GM21825 (cell line): ENCODE data around the gene CMTM1.
"Not testable (repeated sequence)": the region's sequence is repeated elsewhere in the genome, so short reads cannot be mapped to it uniquely, and the experiment has no call there.

Experiments used
- ATAC-seq: cut with Tn5 transposase; IDR thresholded peaks from one replicate; pipeline ENCODE4 v1.9.1; 2021; ENCODE audit warnings: mild to moderate bottlenecking, moderate library complexity; ENCODE audit not compliant: unreplicated experiment

Gene CMTM1

GRCh38 chr16:66588981-66589713, 22.9 kb downstream of the CMTM1 start:
- ATAC-seq = no peak

GRCh38 chr16:66590322-66590721, 24.1 kb downstream of the CMTM1 start:
- ATAC-seq = no peak

- ATAC-seq = no peak
Measured at GRCh38 chr16:66591018-66591417, 24.8 kb downstream of the CMTM1 start.

GRCh38 chr16:66592241-66592640, 26.0 kb downstream of the CMTM1 start:
- no peak for ATAC-seq

DNA sequence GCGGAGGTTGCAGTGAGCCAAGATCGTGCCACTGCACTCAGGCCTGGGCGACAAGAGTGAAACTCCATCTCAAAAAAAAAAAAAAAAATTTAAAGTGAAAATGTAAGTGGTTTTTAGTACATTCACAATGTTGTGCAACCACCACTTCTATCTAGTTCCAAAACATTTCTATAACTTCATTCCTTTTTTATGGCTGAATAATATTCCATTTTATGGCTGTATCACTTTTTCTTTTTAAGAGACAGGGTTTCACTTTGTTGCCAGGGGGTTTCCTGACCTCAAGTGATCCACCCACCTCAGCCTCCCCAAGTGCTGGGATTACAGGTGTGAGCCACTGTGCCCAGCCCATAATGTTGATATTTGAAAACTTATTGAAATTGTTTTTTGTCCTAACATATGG, 26.6 kb downstream of the CMTM1 start:
- no peak for ATAC-seq

DNA sequence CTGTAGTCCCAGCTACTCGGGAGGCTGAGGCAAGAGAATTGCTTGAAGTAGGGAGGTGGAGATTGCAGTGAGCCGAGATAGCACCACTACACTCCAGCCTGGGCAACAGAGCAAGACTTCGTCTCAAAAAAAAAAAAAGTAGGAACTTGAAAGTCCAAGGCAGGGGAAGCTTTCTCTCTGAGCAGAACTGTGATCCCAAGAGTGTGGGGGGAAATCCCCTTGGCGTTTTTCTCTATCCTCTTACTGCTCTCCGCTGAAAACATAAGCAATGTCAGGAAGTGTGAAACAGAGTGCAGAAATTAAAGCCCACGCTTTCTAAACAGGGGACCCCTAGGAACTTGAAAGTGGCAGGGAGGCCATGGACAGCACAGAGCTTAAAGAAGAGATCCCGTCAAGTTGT, 28.5 kb downstream of the CMTM1 start:
- ATAC-seq = no peak

GRCh38 chr16:66596559-66596958, 30.3 kb downstream of the CMTM1 start:
- not testable (repeated sequence) for ATAC-seq

DNA sequence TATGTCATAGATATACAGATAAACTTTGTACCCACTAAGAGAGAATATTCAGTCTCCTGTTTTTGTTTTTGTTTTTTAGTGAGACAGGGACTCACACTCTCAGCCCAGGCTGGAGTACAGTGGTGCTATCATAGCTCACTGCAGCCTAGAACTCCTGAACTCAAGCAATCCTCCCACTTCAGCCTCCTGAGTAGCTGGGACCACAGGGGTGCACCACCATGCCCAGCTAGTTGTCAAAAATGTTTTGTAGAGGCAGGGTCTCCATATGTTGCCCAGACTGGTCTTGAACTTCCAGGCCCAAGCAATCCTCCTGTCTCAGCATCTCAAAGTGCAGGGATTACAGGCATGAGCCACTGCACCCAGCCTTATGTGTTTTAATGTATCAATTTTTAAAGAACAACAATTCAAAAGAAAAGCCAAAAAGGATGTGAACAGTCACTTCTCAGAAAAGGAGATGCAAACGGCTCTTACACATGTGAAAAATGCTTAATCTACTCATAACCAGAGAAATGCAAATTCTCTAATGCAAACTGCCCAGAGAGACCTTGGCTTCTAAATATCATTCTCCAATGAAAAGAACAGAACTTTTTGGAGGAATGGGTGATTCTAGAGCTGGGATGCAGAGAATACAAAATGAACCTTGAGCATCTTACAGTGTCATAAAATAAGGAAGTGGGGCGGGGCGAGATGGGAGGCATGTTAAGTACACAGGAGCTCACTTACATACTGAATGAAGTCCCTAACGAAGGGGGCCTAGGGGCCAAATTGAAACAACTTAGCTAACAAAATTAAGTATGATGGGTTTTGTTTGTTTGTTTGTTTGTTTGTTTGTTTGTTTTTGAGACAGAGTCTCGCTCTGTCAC, 31.0 kb downstream of the CMTM1 start:
- ATAC-seq = no peak

GRCh38 chr16:66598111-66598510, 31.9 kb downstream of the CMTM1 start:
- ATAC-seq = no peak

- no peak for ATAC-seq
Measured at GRCh38 chr16:66599726-66600125, 33.5 kb downstream of the CMTM1 start.

GRCh38 chr16:66600477-66600876, 34.2 kb downstream of the CMTM1 start:
- no peak for ATAC-seq

DNA sequence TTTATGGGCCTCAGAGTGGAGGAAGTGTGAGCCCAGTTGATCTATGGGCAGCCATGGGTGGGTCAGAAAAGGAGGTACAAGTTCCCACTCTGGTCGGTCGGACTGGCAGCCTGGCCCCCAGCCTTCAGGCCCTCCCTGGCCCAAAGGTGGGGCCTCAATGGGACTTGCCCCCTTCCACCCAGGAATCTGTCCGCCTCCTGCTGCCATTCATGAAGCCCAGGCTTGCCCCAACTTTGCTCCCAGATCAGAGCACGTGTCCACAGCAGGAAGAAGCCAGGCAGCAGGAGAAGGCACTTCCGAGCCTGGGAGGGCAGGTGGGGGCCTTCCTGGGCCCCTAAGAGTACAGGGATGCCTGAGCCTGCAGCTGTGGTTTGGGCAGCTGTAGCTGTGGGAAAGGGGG, 35.2 kb downstream of the CMTM1 start:
- no peak for ATAC-seq

- no peak for ATAC-seq
Measured at GRCh38 chr16:66603537-66604375, 37.5 kb downstream of the CMTM1 start.

DNA sequence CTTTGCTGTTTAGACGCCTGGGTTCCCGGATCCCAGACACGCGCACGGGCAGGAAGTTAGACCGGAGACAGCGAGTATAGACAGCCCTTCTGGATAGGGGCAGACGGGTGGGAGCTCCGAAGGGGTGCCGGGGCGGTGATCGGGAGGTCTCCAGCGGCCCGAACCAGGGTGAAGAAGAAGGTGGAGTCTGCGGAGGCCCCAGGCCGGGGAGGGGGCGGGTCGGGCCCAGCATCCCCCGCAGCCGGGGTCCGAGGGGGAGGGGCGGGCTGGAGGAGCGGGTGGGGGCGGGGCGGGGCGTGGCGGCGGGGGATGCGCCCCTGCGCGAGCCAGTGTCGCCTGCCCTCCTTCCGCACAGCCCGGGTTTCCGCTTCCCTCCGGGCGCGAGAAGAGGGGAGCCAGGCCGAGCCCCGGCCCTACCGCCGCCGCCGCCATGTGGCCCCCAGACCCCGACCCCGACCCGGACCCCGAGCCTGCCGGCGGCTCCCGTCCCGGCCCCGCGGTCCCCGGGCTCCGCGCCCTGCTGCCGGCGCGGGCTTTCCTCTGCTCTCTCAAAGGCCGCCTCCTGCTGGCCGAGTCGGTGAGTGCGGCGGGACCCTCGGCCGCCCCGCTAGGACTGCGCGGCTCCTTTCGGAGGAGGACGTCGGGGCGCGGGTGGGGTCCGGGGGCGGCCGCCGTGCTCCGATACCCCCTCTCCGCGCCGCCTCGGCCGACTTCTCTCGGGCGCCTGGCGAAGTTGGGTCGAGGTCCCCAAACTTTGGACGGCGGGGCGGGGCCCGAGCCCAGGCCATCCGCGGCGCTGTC, 38.3 kb downstream of the CMTM1 start, which contains the start of gene CMTM3:
Gene CMTM3 (plus strand): TSS at position 329 of the 801 bp plus-strand sequence. CDS start 102 bp downstream, at position 431.
- ATAC-seq = peak; percentile 44

GRCh38 chr16:66605177-66605978, 39.1 kb downstream of the CMTM1 start:
- peak; percentile 13 for ATAC-seq

GRCh38 chr16:66605979-66606751, 39.9 kb downstream of the CMTM1 start:
- peak; percentile 40 for ATAC-seq

DNA sequence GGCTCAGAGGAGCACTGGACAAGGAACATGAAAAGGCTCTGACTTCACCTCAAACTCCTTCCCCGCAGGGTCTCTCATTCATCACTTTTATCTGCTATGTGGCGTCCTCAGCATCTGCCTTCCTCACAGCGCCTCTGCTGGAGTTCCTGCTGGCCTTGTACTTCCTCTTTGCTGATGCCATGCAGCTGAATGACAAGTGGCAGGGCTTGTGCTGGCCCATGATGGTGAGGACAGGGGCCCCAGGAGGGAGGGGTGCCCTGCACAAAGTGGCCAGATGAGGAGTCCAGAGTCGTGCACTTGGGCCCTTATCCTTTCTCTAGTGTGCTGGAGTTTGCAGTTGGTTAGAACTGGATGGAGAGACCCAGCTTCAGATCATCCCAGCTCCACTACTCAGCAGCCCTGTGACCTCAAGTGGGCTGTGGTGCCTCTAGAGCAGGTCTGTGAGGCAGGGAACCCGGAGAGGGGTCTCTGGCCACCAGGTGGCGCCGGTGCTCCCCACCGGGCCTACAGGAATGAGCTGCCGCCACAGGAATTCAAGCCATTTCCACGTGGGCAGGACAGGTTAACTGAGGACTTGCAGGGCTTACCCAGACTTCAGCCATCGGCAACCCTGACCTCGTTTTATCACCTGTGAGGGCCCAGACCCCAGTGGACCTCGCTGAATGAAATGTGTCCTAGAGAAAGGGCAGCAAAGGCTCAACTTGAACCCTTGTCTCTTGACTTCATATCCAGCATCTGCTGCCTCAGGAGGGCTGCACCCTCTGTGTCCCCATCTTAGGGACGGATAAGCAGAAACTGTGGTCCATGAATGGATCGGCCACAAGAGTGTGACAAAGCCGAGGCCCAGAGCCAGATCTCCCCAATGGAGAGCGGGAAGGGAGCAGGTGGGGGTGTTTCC, 42.3 kb downstream of the CMTM1 start:
- ATAC-seq = peak; percentile 34

GRCh38 chr16:66609139-66609510, 42.9 kb downstream of the CMTM1 start:
- ATAC-seq = no peak
